K562 (cell line): ENCODE measurements around the gene PRKRIP1. TPM values are rescaled to one million over a fixed set of nuclear protein-coding genes. Genes with fewer than 3 reads are reported as not detected.
A peak's percentile ranks its signal among the peaks of the same experiment; 100 is the strongest.

Source experiments
- CREB1 ChIP-seq, 2 experiments: sonication (generic) in 1 of 2; formaldehyde crosslinking in 1 of 2; IDR thresholded peaks; 2 replicates each; pipeline versions ENCODE4 v1.6.1 to v1.8.0; 2012 to 2022; ENCODE audit warnings: inconsistent platforms in 1 of 2, mild to moderate bottlenecking in 1 of 2, missing genetic modification reagents in 1 of 2, moderate library complexity in 1 of 2
- FOXJ2 ChIP-seq: fragments of 200-800 bp; sonication (Bioruptor generic); IDR thresholded peaks from 2 replicates; pipeline ENCODE4 v1.6.1; 2016; ENCODE audit warnings: missing genetic modification characterization, missing compliant biosample characterization
- KDM5B ChIP-seq: fragments of 200-600 bp; sonication (generic); IDR thresholded peaks from 2 replicates; pipeline ENCODE4 v1.6.1; 2012; ENCODE audit warnings: low read depth, mild to moderate bottlenecking, moderate library complexity, low read length, control low read depth, inconsistent platforms; ENCODE audit not compliant: insufficient replicate concordance
- POU5F1 ChIP-seq: fragments of 150-350 bp; IDR thresholded peaks from 2 replicates; pipeline ENCODE4 v1.6.1; 2014; ENCODE audit warnings: borderline replicate concordance, low read length, low read depth, mild to moderate bottlenecking; ENCODE audit not compliant: partially characterized antibody
- RBM22 ChIP-seq: fragments of 200-400 bp; formaldehyde crosslinking; IDR thresholded peaks from 2 replicates; pipeline ENCODE4 v1.6.1; 2018; ENCODE audit warnings: low read length, low read depth; ENCODE audit not compliant: poor library complexity, severe bottlenecking
- SMARCE1 ChIP-seq: fragments of 450-650 bp; IDR thresholded peaks from 2 replicates; pipeline ENCODE4 v1.7.1; 2016; ENCODE audit warnings: mild to moderate bottlenecking
- ZNF354B ChIP-seq: fragments of 250-450 bp; sonication (Bioruptor Pico); IDR thresholded peaks from 2 replicates; pipeline ENCODE4 v1.4.0; 2020
- ZNF668 ChIP-seq: fragments of 250-450 bp; sonication (Bioruptor Pico); IDR thresholded peaks from 2 replicates; pipeline ENCODE4 v1.8.0; 2022; ENCODE audit warnings: mild to moderate bottlenecking, inconsistent platforms
- polyA plus RNA-seq, 8 experiments: library from polyadenylated mRNA; depleted of rRNA in 4 of 8; stranded (reverse) in 5 of 8; unstranded in 3 of 8; fragments of >200 nt; fragmentation: Nextera tagmentation in 2 of 8; fragmentation: Illumina TruSeq in 1 of 8; extraction: Ambion mirVana in 2 of 8; extraction: Trizol in 1 of 8; gene quantifications; 2 replicates each; pipeline versions ENCODE4 v1.2.1 to v1.2.3, GENCODE V29; 2011 to 2014; ENCODE audit warnings: inconsistent platforms in 1 of 8, missing spikeins in 1 of 8
- total RNA-seq, 7 experiments: library from RNA; depleted of rRNA in 6 of 7; stranded (reverse); fragments of >200 nt in 6 of 7; fragmentation: Illumina TruSeq in 2 of 7; extraction: Trizol in 2 of 7; gene quantifications; 2 replicates each; pipeline versions ENCODE4 v1.2.1 to v1.2.3, GENCODE V29; 2011 to 2021; ENCODE audit warnings: low replicate concordance in 1 of 7
- TF ChIP-seq, protein P1 (sequence below): fragments of 250-450 bp; sonication (Bioruptor Pico); IDR thresholded peaks from 2 replicates; pipeline ENCODE4 v1.5.0; 2021
- TF ChIP-seq, protein P2 (sequence below): sonication (generic); formaldehyde crosslinking; IDR thresholded peaks from 2 replicates; pipeline ENCODE4 v1.8.1; 2023; ENCODE audit warnings: missing genetic modification reagents, mild to moderate bottlenecking, borderline replicate concordance
- TF ChIP-seq, protein P3 (sequence below): fragments of 250-450 bp; sonication (Bioruptor Pico); IDR thresholded peaks from 2 replicates; pipeline ENCODE4 v1.5.1; 2021; ENCODE audit warnings: mild to moderate bottlenecking
- TF ChIP-seq, protein P4 (sequence below): fragments of 250-450 bp; sonication (Bioruptor Pico); IDR thresholded peaks from 2 replicates; pipeline ENCODE4 v1.5.0; 2021; ENCODE audit warnings: mild to moderate bottlenecking, borderline replicate concordance
- TF ChIP-seq, protein P5 (sequence below): fragments of 250-450 bp; sonication (Bioruptor Pico); IDR thresholded peaks from 2 replicates; pipeline ENCODE4 v1.8.0; 2022; ENCODE audit warnings: inconsistent platforms

PRKRIP1 gene
- total and polyA plus RNA-seq, 9 of the 15 experiments (the other 6 are each of a cell fraction or from before 2014, with no cell fraction given), result 14.9 to 52.1 (median 19.8) TPM

DNA sequence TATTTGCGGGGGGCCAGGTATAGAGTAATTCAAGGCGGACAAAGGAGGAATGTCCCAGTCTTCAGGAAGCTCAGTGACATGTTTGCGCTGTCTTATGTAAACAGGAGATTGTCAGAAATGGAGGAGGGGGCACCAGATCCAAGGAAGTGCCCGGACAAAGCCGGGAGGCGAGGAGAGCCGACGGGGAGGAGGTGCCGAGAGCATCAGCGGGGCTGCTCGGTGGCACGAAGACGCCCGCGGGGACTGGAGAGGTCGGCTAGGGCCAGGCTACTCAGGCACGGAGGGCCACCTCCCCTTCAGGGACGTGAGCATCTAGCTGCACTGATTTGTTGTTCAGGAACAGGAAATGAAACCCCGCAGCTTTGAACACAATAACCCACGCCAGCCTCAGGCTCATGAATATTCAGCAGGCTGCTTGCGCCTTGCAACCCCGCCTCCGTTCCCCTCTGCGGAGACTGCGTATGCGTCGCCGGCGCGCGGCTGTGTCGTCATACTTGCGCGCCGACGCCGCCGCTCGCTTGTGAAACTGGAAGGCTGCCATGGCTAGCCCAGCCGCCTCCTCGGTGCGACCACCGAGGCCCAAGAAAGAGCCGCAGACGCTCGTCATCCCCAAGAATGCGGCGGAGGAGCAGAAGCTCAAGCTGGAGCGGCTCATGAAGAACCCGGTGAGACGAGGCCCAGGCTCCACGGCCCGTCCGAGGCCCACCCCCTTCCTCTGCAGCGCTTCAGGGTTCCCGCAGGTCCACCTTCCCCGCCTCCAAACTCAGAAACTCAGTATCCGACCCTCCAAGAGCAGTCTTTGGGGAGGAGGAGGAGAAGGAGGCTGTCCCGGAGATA is at the start of gene PRKRIP1 (continued):
- TF ChIP-seq, protein P1, sequence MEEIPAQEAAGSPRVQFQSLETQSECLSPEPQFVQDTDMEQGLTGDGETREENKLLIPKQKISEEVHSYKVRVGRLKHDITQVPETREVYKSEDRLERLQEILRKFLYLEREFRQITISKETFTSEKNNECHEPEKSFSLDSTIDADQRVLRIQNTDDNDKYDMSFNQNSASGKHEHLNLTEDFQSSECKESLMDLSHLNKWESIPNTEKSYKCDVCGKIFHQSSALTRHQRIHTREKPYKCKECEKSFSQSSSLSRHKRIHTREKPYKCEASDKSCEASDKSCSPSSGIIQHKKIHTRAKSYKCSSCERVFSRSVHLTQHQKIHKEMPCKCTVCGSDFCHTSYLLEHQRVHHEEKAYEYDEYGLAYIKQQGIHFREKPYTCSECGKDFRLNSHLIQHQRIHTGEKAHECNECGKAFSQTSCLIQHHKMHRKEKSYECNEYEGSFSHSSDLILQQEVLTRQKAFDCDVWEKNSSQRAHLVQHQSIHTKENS (CRISPR knock-in tag), result no peak
- TF ChIP-seq, protein P2, sequence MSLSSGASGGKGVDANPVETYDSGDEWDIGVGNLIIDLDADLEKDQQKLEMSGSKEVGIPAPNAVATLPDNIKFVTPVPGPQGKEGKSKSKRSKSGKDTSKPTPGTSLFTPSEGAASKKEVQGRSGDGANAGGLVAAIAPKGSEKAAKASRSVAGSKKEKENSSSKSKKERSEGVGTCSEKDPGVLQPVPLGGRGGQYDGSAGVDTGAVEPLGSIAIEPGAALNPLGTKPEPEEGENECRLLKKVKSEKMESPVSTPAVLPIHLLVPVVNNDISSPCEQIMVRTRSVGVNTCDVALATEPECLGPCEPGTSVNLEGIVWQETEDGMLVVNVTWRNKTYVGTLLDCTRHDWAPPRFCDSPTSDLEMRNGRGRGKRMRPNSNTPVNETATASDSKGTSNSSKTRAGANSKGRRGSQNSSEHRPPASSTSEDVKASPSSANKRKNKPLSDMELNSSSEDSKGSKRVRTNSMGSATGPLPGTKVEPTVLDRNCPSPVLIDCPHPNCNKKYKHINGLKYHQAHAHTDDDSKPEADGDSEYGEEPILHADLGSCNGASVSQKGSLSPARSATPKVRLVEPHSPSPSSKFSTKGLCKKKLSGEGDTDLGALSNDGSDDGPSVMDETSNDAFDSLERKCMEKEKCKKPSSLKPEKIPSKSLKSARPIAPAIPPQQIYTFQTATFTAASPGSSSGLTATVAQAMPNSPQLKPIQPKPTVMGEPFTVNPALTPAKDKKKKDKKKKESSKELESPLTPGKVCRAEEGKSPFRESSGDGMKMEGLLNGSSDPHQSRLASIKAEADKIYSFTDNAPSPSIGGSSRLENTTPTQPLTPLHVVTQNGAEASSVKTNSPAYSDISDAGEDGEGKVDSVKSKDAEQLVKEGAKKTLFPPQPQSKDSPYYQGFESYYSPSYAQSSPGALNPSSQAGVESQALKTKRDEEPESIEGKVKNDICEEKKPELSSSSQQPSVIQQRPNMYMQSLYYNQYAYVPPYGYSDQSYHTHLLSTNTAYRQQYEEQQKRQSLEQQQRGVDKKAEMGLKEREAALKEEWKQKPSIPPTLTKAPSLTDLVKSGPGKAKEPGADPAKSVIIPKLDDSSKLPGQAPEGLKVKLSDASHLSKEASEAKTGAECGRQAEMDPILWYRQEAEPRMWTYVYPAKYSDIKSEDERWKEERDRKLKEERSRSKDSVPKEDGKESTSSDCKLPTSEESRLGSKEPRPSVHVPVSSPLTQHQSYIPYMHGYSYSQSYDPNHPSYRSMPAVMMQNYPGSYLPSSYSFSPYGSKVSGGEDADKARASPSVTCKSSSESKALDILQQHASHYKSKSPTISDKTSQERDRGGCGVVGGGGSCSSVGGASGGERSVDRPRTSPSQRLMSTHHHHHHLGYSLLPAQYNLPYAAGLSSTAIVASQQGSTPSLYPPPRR (CRISPR knock-in tag), result no peak
- TF ChIP-seq ZNF354B (CRISPR knock-in tag) (no peak), KDM5B (peak; percentile 44), CREB1 (IDR thresholded peaks at IDR 0.05) (peak; percentile 98), CREB1 (CRISPR knock-in tag; IDR thresholded peaks at IDR 0.05) (peak; percentile 98), RBM22 (peak; percentile 96), POU5F1 (peak; percentile 49), FOXJ2 (tag) (no peak), ZNF668 (CRISPR knock-in tag) (0 out of 2 replicates have a peak, but pooled peaks have one; percentile 33), SMARCE1 (no peak)
- TF ChIP-seq, protein P3, sequence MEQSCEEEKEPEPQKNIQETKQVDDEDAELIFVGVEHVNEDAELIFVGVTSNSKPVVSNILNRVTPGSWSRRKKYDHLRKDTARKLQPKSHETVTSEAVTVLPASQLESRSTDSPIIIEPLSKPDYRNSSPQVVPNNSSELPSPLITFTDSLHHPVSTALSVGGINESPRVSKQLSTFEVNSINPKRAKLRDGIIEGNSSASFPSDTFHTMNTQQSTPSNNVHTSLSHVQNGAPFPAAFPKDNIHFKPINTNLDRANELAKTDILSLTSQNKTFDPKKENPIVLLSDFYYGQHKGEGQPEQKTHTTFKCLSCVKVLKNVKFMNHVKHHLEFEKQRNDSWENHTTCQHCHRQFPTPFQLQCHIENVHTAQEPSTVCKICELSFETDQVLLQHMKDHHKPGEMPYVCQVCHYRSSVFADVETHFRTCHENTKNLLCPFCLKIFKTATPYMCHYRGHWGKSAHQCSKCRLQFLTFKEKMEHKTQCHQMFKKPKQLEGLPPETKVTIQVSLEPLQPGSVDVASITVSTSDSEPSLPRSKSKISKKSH, result peak; percentile 76
- TF ChIP-seq, protein P4, sequence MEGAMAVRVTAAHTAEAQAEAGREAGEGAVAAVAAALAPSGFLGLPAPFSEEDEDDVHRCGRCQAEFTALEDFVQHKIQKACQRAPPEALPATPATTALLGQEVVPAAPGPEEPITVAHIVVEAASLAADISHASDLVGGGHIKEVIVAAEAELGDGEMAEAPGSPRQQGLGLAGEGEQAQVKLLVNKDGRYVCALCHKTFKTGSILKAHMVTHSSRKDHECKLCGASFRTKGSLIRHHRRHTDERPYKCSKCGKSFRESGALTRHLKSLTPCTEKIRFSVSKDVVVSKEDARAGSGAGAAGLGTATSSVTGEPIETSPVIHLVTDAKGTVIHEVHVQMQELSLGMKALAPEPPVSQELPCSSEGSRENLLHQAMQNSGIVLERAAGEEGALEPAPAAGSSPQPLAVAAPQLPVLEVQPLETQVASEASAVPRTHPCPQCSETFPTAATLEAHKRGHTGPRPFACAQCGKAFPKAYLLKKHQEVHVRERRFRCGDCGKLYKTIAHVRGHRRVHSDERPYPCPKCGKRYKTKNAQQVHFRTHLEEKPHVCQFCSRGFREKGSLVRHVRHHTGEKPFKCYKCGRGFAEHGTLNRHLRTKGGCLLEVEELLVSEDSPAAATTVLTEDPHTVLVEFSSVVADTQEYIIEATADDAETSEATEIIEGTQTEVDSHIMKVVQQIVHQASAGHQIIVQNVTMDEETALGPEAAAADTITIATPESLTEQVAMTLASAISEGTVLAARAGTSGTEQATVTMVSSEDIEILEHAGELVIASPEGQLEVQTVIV (CRISPR knock-in tag), result no peak
- TF ChIP-seq, protein P5, sequence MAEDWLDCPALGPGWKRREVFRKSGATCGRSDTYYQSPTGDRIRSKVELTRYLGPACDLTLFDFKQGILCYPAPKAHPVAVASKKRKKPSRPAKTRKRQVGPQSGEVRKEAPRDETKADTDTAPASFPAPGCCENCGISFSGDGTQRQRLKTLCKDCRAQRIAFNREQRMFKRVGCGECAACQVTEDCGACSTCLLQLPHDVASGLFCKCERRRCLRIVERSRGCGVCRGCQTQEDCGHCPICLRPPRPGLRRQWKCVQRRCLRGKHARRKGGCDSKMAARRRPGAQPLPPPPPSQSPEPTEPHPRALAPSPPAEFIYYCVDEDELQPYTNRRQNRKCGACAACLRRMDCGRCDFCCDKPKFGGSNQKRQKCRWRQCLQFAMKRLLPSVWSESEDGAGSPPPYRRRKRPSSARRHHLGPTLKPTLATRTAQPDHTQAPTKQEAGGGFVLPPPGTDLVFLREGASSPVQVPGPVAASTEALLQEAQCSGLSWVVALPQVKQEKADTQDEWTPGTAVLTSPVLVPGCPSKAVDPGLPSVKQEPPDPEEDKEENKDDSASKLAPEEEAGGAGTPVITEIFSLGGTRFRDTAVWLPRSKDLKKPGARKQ, result no peak
